ENCODE measurements around the gene NODAL.

The NODAL gene

DNA sequence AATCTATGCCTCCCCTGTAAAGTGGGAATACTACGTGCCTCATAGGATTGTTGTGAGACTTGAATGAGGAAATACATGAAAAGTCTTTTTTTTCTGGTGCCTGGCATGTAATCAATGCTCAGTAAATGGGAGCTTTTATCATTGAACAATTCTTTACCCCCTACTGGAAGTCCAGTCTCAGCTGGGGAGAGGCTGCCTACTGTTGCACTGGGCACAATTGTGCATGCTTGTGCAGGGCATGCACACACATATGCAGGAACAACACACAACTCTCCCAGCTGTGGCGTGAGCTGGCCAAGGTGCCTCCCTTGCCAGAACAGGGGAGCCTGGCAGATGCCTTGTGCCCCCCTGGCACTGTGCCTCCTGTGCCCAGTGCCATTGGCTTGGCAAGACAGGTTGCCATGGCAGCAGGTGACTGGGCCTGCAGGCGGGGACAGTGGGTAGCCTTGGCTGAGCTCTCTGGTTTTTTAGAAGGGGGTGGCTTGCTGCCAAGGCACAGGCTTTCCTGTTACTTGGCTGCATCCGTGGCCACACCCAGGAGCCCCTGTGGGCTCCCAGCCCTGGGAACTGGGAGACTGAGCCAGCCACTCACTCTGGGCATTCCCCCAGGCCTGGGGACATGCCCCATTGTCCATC, 21.0 kb upstream of the NODAL start:
- DNase-seq: no peak

GRCh38 chr10:70461397-70462348, 20.2 kb upstream of the NODAL start:
- peak; percentile 20 for DNase-seq

DNA sequence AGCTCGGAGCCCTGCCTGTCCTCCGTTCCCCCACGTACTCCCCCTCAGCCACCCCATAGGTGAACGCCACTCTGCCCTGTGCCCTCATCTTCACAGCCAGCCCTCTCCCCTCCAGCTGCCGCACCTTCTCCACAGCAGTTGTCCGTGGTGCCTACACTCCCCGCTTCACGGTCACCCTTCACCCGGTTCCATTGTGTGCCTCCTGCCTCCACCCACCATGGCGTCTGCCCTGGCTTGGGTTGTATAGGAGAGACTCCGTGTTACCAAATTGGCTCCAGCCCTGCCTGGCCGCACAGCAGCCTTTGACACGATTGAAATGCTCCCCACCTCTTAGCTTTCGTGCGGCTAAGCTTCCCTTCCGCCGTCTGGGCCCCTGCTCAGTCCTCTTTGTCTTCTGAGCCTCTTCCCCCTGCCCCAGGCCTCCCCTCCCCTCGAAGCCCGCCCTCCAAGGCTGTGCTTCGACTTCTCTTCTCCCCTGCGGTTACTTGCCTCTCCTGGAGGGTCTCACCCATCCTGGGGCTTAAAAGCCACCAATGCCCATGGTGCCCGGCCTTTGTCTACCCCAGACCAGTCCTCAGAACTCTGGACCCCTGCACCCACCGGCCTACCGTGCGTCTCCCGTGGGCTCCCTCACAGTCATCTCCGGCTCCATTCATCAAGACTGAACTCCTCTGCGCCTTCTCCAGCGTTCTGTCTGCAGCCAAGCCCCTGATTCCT, 18.5 kb upstream of the NODAL start:
- no peak for DNase-seq

- DNase-seq: no peak
Measured at GRCh38 chr10:70459061-70459773, 17.7 kb upstream of the NODAL start.

DNA sequence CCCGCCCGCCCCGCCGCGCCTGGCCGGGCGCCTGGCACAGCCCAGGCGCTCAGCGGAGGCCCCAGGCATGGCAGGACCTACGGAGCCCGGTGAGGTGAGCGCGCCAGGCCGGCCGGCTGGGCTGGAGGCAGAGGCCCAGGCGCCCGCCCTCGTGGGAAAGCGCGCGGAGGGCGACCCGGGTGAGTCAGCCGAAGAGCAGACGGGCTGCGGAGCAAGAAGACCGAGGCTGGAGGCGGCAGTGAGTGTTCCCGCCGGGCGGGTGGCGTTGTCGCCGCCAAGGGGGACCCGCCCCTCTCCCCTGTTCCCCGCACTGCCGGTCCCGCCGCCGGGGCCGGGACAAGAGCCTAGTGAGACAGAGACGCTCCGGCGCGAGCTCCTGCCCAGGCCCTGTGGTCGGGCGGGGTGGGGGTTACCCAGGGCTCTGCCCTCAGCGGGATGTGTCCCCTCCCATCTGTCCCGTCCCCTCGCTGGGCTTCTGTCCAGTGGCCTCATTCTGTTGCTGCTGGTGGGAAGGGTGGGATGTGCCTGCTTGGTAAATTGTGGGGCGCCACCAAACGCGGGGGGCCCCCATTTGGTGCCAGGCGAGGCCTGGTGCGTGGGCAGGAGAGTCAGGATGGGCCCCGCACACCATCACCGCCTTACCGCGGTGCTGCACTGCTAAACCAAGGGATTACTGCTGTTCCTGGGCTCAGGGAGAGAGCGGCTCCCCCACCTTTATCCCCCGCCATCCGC, 17.0 kb upstream of the NODAL start:
- peak; percentile 44 for DNase-seq

- no peak for DNase-seq
Measured at GRCh38 chr10:70457759-70458305, 16.4 kb upstream of the NODAL start.

GRCh38 chr10:70456164-70456563, 14.7 kb upstream of the NODAL start:
- DNase-seq: no peak

GRCh38 chr10:70455213-70455630, 13.7 kb upstream of the NODAL start:
- DNase-seq: no peak

- DNase-seq: no peak
Measured at GRCh38 chr10:70448236-70448635, 6.8 kb upstream of the NODAL start.

GRCh38 chr10:70445718-70446657, 4.5 kb upstream of the NODAL start:
- no peak for DNase-seq

GRCh38 chr10:70444744-70445143, 3.3 kb upstream of the NODAL start:
- DNase-seq: no peak

DNA sequence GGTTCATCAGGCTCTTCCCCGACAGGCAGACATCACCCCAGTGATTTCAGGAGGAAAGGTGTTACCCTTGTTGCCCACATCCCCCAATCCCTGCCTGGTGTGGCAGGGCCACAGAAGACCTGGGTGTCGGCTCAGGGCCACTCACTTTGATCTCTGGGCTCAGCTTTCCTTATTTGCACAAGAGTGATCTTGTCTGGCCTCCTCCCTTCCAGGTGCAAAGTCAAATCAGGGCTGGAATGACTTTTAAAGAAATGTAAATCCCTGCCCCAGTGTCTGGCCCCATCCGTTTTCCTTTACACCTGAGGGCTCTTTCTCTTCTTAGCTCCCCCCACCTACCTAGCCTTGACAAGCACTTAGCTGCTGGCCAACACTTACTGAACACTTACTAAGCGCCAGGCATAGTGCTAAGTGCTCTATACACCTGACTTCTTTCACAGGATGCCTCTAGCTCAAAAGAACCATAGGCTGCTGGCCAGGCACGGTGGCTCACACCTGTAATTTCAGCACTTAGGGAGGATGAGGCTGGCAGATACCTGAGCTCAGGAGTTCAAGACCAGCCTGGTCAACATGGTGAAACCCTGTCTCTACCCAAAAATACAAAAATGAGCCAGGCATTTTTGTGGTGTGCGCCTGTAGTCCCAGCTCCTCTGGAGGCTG, 979 bp upstream of the NODAL start:
- DNase-seq: no peak

DNA sequence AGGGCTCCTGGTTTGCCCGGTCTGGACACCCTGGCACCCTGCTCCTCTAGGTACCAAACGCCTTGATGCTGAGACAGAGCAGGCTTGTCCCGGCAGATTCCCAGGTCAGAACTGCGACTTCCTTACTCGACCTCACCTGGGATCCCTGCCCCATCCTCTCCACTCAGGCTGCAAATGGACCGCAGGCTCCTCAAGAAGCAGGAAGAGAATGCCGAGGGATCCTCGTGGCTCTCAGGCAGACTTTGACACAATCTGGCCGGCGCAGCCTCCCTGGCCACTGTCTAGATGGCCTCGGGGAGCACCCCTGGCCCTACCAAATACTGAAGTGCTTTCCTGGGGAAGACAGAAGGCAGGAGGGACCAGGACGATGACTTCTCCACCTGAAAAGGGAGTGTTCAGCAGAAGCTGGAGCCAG, 421 bp upstream of the NODAL start:
- no peak for DNase-seq

GRCh38 chr10:70440296-70441160, 953 bp downstream of the NODAL start:
- no peak for DNase-seq

- no peak for DNase-seq
Measured at GRCh38 chr10:70437721-70438120, 3.8 kb downstream of the NODAL start.

DNA sequence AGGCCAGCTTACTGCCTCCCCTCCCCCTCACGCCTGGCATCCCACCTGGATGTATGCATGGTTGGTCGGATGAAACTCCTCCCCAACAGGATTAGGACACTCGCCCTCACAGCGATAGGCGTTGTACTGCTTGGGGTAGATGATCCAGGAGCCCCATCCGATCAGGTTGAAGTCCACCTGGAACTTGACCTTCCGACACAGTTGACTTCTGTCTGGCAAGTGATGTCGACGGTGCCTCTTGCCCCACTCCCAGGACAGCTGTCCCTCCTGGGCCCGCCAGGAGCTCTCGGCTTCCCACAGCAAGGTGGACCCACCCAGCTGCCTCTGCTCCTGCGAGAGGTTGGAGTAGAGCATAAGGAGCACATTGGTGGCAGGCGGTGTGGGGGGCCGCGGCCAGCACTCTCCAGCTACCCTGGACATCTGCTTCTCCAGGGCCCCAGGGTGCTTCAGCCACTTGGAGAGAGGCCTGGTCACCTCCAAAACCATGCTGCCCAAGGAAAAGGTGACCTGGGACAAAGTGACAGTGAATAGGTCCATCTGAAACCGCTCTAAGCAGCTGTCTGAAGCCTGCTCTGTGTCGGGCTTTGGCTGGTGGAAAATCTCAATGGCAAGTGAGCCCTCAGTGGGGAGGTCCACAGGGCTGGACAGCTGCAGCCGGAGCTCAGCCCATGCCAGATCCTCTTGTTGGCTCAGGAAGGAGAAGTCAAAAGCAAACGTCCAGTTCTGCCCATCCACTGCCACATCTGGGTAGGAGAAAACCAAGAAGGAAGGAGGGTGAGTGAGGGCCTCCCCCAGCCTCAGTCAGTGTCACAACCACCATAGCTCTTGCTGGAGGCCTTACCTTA, 6.0 kb downstream of the NODAL start:
- no peak for DNase-seq

DNA sequence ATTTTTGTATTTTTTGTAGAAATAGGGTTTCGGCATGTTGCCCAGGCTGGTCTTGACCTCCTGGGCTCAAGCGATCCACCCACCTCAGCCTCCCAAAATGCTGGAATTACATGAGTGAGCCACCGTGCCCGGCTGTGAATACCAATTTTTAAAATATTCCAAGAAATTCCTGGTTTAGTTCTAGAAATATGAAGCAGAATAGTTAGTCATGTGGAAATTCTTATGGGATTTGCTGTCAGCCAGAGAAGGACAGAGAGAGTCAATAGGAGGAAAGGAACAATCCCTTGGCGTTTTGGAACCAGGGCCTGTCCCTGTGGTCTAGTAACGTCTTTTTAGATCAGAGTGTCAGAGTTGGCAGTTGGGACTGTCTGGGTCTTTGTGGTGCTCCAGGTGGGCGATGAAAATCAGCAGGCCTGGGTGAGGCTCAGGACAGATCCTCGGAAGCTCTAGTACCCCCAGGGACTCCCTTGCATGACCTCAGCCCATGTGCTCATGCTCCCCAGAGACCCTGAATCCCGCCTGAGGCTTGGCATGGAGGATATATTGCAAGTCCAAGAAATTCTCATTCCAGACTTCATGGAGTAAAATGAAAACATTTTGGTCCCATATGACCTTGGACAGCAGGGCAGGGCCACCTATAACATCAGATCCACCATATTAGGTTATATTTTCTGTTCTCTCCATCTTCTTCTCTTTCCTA, 7.8 kb downstream of the NODAL start:
- no peak for DNase-seq
